ENCODE data around the gene IFTAP.

Gene IFTAP

DNA sequence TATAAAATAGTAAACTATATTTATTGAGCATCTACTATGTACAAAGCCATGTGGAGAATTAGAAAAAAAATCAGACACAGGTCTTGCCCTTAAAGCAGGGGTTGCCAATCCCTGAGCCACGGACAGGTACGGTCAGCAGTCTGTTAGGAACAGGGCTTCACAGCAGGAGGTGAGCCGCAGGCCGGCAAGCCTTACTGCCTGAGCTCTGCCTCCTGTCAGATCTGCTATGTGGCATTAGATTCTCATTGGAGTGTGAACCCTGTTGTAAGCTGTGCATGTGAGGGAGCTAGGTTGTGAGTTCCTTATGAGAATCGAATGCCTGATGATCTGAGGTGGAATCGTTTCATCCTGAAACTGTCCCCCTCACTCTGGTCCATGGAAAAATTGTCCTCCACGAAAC lies 5.9 kb downstream of the IFTAP start:
- DNase-seq: no peak

DNA sequence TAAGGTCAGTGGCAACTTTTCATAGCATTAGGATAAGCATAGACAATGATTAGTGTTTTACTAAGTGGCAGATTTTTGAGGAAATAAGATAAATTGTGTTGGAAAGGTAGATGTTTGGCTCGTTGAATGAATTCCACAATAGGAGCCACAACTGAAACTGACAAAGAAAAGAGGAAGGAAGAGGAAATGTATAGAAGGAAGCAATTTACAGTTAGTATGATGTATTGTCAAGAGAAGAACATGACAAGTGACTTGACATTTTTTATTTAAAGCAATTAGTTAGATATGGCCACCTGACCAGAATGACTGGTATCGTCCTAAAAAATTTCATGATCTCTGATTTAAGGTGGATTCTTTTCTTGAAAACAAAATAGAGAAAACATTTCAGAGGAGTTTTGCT lies 6.9 kb downstream of the IFTAP start:
- DNase-seq: no peak

DNA sequence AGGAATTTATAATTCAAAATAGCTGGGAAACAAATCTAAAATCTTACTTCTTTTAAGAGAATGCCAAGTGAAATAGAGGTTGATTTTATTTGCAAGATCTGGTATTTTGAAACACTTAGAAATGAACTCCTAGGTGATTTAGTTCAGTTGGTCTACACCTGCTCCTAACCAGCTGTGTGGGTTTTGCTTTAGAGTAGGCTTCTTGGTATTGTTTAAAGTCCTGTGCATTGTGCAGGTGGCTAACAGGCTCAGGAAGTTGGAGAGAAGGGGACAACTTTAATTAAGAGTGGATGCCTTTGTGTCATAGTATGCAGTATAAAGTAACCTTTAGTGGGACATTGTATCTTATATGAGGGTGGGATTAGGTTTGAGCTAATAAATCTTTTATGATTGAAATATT lies 7.8 kb downstream of the IFTAP start:
- DNase-seq: no peak

DNA sequence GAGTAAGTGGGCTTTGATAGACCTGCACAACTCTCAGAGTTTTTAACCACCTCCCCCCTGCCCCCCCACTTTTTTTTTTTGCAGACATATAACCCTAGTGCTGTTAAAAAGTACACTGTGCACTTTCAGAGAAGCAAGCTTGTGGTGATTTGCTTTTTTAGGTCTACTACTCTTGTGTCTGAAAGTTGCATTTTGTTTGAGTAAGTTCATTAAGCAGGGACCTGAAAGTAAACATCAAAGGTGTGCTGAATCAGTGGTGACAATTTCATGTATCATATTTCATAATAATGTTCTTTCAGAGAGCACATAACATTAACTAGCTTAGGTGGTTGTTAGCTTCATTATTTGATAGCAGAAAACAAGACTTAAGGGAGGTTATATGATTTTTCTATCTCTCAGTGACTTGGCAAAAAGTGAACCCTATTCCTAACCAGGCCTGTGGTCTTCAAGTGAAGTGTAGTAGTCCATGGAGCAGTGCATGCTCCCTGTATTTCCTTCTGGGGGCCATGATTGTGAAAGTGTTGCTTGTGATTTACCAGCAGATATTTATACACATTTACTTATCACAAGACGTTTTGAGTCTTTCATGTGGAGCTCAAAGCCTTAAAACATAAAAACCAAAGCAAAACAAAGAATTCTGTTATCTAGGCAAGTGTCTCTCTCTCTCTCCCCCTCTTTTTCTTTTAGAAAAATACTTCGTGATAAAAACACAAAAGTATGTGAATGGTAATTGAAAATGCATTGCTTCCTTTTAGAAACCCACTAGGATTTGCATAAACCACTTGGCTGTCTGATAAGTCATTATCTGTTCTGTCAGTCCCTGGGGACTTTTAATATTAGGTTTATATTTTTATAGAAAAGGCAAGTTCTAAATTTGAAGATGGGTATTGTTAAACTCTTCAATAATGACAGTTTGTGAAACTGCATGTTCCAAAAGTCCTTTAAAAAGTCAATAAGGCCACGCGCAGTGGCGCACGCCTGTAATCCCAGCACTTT lies 11.2 kb downstream of the IFTAP start:
- DNase-seq: no peak

DNA sequence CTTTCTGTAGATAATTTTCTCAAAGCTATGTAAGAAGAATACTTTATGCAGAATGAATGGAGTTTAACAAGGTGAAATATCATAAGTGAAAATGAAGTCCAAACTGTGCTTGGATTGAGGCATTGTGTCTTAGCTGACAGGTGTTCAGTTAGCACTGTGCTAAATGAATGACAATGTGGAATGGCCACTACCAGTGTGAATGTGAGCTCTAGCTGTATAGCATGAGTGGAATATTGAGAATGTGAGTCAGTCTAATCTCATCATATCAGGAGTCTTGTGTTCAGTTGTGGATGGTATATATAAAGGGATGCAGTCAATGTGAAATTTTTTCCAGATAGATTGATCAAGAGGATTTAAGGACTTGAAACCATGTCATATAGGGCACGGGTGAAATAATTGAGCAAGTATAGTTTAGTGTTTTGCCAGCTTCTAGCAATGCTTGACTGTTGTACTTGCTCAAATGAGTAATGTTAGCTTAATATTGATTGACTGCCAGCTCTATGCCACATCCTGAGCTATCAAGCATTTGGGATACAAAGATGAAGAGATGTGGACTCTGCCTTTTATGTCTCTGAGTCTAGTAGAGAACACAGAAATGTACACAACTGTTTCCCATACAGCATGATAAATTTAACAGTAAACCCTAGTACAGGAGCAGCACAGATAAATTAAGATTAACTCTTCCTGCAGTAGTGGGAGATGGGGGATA lies 14.3 kb downstream of the IFTAP start:
- no peak for DNase-seq

DNA sequence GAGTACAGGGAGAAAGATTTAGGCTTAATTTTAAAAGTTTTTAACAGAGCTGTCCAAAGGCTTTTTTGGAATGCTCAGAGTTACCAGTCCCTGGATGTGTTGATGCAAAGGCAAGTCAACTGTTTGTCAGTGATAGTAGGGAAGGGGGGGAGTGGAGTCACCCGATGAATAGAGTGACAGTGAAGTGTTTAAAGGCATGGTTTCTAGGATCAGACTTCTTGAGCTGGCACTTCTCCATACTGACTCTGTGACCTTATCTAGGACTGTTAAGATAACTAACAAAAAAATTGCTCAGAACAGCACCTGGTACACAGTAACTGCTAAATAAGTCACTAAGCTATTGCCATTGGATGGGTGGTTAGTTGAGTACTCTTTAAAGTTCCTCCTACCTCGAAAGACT lies 15.1 kb downstream of the IFTAP start:
- DNase-seq: no peak

DNA sequence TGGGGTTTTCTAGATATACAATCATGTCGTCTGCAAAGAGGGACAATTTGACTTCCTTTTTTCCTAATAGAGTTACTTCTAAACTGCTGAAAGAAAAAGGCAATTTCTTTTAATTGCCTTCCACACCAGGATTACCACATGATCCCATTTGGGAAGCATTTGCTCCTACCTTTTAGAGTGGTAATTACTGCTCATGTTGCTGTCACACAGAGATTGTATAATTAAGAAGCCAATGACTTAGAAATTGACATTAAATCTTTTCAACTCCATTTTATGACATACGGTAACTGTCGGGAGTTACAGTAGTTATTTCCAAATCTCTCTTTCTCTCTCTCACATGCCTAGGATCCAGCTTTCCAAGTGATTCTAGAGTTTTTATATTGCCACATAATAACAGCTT lies 21.5 kb downstream of the IFTAP start:
- no peak for DNase-seq

DNA sequence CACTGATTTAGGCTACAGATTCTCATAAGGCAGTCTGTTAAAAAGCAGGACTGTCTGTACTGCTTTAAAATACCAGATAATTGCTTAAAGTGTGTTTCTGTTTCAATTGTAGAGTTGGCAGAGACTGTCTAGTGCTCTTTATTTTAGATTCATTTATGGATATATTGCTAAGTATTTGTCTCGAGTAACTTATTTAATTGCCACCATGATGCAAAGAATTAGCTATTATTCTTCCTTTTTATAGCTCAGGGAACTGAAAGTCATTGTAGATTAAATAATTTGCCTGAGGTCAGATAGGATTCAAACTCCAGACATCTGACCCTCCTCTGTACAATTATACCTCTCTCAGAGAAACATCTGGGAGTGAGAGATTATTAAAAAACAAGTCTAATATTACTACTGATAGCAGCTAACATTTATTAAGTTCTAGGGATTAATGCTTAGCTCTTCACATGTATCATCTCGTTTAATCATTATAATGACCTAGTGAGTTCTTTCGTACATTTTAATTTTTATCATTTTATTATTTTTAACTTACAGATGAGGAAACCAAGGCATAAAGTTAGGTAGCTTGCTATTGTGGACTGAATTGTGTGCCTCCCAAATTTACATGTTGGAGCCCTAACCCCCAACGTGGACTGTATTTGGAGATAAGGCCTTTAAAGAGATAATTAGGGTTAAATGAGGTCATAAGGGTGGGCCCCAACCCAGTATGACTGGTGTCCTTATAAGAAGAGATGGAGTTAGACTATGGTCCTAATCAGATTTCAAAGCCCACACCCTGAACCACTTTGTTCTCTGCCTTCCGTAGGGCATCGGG lies 23.5 kb downstream of the IFTAP start:
- DNase-seq: no peak

DNA sequence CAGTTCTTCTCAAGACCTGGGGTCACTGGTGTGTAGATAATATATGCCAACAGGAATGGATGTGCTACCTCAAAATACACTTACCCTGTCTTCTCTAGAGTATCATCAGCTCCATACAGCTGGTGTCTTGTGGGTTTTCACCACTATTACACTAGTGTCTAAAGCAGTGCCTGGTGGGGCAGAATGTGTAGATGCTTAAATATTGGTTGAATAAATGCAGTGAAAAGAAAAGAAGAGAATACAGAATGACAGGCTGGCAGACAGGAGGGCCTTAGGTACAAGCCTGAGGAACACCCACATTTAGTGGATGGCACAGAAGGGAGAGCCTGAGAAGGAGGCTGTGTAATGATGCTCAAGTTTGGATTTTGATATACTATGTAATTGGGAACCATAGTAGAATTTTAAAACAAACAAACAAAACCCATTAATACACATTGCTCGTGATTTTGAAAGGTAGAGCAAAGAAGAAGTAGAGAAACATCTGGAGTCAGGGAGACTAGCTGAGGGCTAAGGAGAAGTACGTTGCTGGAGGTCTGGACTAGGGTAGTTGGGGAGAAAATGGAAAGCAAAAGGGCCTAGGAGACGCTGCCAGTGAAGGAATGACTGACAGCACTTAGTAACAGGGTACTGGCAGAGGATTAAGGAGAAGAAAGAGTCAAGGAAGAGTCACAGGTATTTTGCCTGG lies 24.2 kb downstream of the IFTAP start:
- no peak for DNase-seq

DNA sequence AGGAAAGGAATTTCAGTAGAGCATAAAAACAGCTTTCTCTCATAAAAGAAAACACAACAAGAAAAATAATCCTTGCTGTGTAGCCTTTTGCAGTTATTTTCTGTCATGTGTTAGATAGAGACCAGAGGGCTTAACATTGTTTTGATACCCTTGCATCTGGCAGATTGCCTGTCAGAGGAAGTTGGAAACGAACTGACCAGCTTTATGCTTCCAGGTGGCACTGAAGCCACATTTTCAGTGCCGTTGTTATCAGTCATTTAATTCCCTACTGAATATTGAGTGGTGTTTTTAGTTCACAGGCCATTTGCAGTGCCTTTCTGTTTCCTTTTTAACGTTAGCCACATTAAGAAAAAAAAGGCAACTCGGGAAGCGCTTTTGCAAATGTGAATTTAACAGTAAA lies 25.2 kb downstream of the IFTAP start:
- DNase-seq: no peak

DNA sequence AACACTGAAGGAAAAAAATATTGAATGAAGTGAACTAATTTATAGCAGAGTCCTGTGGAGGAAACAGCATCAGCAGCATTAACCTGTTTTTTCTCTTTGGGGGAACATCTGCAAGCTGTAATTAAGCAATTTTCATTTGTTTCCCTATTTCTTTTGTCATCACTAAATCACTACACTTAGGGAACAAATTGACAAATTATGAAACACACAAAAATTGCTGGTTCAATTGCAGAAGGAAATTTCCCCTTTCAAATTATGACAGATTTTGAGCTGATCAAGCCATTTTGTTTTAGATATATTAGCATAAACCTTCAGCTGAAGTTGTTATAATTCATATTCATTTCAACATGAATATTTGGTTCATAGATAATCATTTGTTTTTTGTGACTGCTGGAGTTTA lies 25.9 kb downstream of the IFTAP start:
- DNase-seq: no peak

DNA sequence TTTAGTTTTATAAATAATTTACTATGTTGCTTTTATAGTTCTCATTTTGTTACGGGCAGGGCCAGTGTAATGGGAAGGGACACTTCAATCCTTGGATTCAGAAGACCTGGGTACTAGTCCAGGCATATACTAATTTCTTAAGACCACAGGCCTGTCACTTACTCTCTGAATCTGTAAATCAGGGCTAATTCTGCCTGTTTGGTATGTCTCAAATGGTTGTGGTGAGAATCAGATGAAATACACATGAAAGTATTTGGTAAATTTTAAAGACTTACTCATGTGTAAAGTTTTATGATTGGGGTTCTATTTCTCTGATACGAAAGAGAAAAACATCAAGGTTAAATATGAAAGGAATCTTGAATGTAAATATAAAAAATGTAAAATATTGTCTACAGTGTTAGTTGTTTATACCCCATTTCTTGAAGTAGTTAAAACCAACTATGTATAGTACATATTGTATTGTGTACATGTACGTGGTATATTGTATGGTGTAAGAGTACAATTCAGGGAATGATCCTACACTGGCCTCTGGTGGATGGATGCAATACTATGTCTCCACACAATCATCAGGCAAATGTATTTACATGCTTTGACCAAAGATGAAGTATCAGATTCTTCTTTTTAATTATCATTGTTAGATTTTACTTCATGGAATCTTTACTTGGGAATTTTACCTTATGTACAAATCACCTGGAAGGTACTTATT lies 28.3 kb downstream of the IFTAP start:
- DNase-seq: no peak

DNA sequence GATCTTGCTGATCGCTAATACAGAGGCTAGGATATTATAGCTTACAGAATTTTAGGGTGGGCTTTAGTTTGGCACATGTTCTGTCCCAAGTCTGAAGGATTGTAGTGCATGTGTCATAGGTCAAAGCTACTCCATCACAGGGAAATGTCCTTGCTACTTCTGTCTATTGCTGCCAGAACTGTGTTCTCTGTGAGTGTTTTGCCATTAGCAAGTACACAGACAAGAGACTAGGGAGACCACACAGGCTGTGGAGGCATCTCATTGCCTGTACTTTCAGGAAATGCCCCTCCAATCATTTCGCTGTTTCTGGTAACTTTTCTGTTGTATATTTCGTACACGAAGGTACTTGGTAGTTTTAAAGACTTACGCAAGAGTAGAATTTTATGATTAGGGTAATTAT lies 29.2 kb downstream of the IFTAP start:
- no peak for DNase-seq

DNA sequence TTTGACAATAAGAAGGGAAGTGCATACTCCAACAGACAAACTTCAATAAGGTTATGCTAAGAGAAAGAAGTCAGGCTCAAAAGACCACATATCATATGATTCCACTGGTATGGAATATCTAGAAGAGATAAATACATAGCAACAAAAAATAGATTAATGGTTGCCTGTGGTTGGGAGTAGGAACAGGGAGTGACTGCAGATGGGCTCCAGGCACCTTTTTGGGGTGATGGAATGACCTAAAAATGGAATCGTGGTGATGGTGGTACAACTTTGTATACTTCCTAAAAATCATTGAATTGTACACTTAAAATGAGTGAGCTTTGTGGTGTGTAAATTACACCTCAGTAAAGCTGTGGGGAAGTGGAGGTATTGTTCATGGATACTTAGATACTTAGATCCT lies 32.7 kb downstream of the IFTAP start:
- DNase-seq: no peak

DNA sequence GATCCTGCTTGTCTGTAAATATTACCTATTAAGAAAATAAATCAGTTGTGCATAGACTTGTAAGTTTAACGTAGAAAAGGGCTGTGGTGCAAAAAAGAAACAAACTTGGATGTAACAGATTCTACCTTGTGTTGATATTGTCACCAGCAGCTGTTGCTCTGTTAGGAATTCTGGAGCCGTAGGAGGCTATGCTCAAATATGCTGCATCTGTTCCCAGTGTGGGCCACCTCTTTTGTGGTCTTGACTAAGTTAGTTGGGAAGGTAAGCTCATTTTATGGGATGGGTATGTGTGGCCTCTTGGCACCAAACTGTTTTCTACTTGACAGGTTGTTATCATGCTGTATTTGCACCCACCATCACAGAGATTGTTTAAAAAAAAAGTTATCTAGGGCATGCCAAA lies 33.2 kb downstream of the IFTAP start:
- no peak for DNase-seq

DNA sequence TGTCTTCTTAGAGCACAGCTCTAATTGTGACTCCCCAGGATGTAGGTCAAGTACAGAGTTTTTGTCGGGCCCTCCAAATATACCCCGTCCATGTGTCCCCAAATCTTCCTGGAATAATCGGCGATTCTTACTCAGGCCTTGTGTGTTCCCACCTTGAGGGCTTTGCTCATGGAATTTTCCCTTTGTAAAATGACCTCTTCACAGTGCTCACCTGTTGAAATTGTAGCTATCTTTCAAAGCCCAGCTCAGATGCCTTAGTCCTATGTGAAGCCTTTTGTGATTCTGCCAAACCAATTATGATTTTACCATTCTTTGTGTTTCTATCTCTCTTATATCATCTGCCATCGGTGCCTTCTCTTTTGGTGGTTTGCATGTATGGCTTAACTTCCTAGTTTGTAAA lies 33.8 kb downstream of the IFTAP start:
- DNase-seq: no peak

DNA sequence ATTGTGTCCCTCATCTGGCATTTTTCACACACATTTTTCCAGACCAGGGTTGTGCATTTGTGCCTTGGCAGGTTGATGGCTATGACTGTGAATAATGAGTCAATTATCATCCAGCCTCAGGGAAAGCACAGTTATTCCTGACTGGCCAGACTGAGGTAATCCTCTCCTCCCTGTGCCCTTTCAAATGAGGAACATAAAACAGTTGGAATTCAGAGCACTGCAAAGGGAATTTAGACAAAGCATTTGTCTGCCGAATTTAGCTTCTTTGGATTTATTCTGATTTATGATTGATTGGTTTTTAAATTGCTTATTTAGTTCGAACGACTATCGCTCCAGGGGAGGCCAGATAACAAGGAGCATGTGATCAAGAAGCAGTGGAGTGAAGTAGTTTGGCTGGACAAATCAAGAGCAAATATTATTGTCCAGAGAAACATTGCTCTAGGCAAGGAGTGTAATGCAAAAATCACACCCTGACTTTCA lies 34.5 kb downstream of the IFTAP start:
- no peak for DNase-seq

DNA sequence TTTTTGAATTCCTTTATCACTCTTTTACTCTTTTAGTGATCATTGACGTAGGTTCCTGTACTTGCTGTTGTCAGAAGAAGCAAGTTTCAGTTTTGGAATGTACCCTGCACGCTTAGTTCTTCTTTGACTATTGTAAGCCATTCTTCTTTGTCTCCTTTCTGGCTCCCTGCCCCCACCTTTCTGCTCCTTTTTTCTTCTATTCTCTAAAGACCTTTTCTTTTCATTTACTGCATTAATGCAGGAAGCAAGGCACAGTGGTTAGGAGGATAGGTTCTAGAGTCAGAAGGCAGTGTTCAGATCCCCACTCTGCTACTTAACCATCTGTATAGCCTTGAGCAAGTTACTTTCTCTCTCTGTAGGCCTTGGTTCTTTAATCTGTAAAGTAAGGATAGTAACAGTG lies 37.5 kb downstream of the IFTAP start:
- no peak for DNase-seq

DNA sequence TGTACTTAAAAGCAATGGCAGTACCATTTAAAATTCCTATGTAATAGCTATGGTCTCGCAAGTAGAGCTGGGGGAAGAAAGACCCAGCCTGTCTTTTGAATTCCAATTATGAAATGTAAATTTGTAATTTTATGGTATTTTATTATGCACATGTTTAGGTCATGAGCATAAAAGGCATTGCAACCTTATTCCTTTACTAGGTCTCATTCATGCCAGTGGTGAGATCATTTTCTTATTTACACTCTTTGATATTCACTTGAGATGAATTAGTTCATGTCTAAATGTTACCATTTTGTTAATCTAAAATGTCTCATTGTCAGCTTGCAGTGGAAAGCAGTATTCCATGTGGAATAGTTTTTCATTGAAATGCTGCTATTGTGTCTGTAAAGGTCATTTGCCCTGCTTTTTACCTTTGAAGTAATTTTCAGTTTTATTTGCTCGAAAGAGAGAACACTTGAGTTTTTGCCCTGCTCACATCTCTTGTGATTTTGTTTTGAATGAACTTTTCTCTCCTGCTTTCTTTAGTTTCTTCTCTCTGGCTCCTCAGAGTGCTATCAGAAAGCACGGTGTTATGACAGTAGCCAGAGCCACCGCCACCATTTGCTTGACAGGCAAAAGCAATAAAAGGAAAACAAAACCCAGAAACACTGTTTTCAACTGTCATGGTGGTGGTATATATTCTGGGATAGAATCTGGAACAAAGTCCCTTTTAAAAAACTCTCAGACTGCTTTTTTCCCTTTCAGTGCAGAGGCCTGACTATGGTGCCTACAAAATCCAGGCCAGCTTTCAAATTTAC lies 41.0 kb downstream of the IFTAP start:
- no peak for DNase-seq

DNA sequence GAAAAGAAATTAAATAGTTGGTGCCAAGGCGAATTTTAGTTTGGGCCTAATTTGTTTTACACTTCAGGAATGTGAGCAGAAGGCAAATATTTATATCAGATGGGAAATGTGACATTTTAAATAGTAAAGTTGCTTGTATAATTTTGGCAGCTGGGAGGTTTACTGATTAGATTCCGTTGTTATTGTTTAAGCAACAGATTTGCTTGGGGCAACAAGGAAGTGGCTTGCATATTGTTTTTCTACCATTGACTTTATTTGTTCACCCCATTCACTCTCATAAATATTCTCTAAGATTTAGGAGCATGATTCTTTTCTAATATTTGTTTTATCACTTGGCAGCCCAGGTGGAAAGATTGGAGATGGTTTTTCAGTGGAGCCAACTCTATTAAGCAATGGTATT lies 44.3 kb downstream of the IFTAP start:
- no peak for DNase-seq

DNA sequence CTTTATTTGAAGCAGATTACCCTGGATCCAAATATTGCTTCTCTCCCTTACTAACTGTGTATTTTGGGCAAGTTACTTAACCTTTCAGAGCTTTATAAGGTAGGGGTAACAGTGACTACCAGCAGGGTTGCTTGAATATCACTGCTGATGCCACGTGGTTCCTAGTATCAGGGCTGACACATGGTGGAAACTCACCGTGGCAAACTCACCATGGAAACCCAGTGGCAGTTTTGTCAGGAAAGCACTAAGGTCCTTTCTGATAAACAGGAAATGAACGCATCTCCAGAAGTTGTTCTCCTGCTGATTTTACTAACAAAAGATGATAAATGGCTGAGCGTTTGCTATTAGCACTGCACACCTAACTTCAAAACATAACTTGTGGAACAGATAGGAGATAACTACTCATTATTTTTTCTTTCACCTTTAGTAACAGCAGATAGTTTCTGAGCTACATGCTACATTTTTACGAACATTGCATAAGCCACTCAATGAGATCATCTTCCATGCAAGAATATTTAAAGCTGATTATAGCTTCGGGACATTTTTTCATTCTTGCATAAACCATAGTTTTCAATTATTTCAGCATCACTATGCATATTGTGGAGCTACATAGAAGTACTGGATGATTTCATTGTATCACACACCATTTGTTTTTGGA lies 63.4 kb downstream of the IFTAP start:
- no peak for DNase-seq

Measured in CD4-positive, alpha-beta T cell treated with Interleukin-6 for 4 hours (primary cell).